ENCODE data around the gene FAM156B.
"Not testable (repeated sequence)": the region's sequence is repeated elsewhere in the genome, so short reads cannot be mapped to it uniquely, and the experiment has no call there.

FAM156B gene

GRCh38 chrX:52874661-52875060, 22.5 kb upstream of the FAM156B start:
- in situ Hi-C loops (cut with HindIII; ENCODE audit: low sequenced_read_pairs), result no loop called here
- DNase-seq (ENCODE audit: low read depth, low spot score), result no peak
- no peak for TF ChIP-seq CTCF (IDR thresholded peaks at IDR 0.05; ENCODE audit: low read depth, low read length)
- H3K4me3 ChIP-seq (ENCODE audit: low read depth, low read length), result no peak overlapping the region

GRCh38 chrX:52875436-52875835, 21.7 kb upstream of the FAM156B start:
- H3K4me3 ChIP-seq (ENCODE audit: low read depth, low read length); in situ Hi-C loops (cut with HindIII; ENCODE audit: low sequenced_read_pairs); DNase-seq (ENCODE audit: low read depth, low spot score): not testable (repeated sequence)

GRCh38 chrX:52876386-52876785, 20.7 kb upstream of the FAM156B start:
- in situ Hi-C loops (cut with HindIII; ENCODE audit: low sequenced_read_pairs); H3K4me3 ChIP-seq (ENCODE audit: low read depth, low read length); DNase-seq (ENCODE audit: low read depth, low spot score): not testable (repeated sequence)

- H3K4me3 ChIP-seq (ENCODE audit: low read depth, low read length); in situ Hi-C loops (cut with HindIII; ENCODE audit: low sequenced_read_pairs); DNase-seq (ENCODE audit: low read depth, low spot score): not testable (repeated sequence)
These were observed 9.7 kb upstream of the FAM156B start for GRCh38 chrX:52887459-52887858.

- DNase-seq (ENCODE audit: low read depth, low spot score); H3K4me3 ChIP-seq (ENCODE audit: low read depth, low read length); in situ Hi-C loops (cut with HindIII; ENCODE audit: low sequenced_read_pairs): not testable (repeated sequence)
These were observed 9.0 kb upstream of the FAM156B start for GRCh38 chrX:52888090-52888489.

GRCh38 chrX:52896438-52896837, 692 bp upstream of the FAM156B start:
- DNase-seq (ENCODE audit: low read depth, low spot score); H3K4me3 ChIP-seq (ENCODE audit: low read depth, low read length); in situ Hi-C loops (cut with HindIII; ENCODE audit: low sequenced_read_pairs): not testable (repeated sequence)

- DNase-seq (ENCODE audit: low read depth, low spot score); H3K4me3 ChIP-seq (ENCODE audit: low read depth, low read length); in situ Hi-C loops (cut with HindIII; ENCODE audit: low sequenced_read_pairs): not testable (repeated sequence)
These were observed 8.4 kb downstream of the FAM156B start for GRCh38 chrX:52905531-52905930.

- in situ Hi-C loops (cut with HindIII; ENCODE audit: low sequenced_read_pairs); H3K4me3 ChIP-seq (ENCODE audit: low read depth, low read length); DNase-seq (ENCODE audit: low read depth, low spot score): not testable (repeated sequence)
These were observed 8.9 kb downstream of the FAM156B start for GRCh38 chrX:52906072-52906471.

GRCh38 chrX:52907137-52907536, 10.0 kb downstream of the FAM156B start:
- DNase-seq (ENCODE audit: low read depth, low spot score); H3K4me3 ChIP-seq (ENCODE audit: low read depth, low read length); in situ Hi-C loops (cut with HindIII; ENCODE audit: low sequenced_read_pairs): not testable (repeated sequence)

GRCh38 chrX:52907900-52908299, 10.8 kb downstream of the FAM156B start:
- in situ Hi-C loops (cut with HindIII; ENCODE audit: low sequenced_read_pairs); DNase-seq (ENCODE audit: low read depth, low spot score); H3K4me3 ChIP-seq (ENCODE audit: low read depth, low read length): not testable (repeated sequence)

GRCh38 chrX:52909313-52909969, 12.3 kb downstream of the FAM156B start:
- in situ Hi-C loops (cut with HindIII; ENCODE audit: low sequenced_read_pairs); H3K4me3 ChIP-seq (ENCODE audit: low read depth, low read length); DNase-seq (ENCODE audit: low read depth, low spot score): not testable (repeated sequence)

GRCh38 chrX:52913681-52914080, 16.6 kb downstream of the FAM156B start:
- DNase-seq (ENCODE audit: low read depth, low spot score); in situ Hi-C loops (cut with HindIII; ENCODE audit: low sequenced_read_pairs); H3K4me3 ChIP-seq (ENCODE audit: low read depth, low read length): not testable (repeated sequence)

- H3K4me3 ChIP-seq (ENCODE audit: low read depth, low read length); in situ Hi-C loops (cut with HindIII; ENCODE audit: low sequenced_read_pairs); DNase-seq (ENCODE audit: low read depth, low spot score): not testable (repeated sequence)
These were observed 17.6 kb downstream of the FAM156B start for GRCh38 chrX:52914704-52915103.
